C4-2B (cell line): ENCODE measurements around the gene CHST11.

ENCODE experiments used
- H3K27ac ChIP-seq: fragments of 450-650 bp; 2 replicates; pipeline ENCODE4 v1.5.1; 2017
- ZFX ChIP-seq: fragments of 450-650 bp; IDR thresholded peaks from 2 replicates; pipeline ENCODE4 v1.6.1; 2017
- TF ChIP-seq, protein P1 (sequence below): fragments of 450-650 bp; conservative IDR thresholded peaks from 2 replicates; pipeline ENCODE4 v1.5.1; 2017; ENCODE audit warnings: mild to moderate bottlenecking

Gene CHST11

DNA sequence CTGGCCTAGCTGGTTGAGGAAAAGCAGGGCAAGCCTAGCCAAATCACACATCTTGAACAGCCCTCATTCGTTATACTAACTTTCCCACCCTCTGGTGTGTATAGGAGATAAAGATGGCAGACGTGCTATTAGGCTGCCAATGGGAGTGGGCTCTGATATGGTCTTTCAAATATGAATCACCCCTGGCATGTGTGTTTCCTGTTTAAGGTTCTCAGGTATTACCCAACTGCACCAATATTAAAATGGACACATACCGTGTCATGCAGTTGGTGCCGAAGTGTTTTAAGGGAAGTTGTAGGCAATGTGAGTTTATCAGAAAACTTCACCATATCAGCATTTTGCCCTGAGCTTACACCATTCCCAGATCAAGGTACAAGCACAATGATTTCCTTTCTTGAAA lies 33.4 kb downstream of the CHST11 start:
- H3K27ac ChIP-seq = no peak overlapping the region
- TF ChIP-seq, protein P1, sequence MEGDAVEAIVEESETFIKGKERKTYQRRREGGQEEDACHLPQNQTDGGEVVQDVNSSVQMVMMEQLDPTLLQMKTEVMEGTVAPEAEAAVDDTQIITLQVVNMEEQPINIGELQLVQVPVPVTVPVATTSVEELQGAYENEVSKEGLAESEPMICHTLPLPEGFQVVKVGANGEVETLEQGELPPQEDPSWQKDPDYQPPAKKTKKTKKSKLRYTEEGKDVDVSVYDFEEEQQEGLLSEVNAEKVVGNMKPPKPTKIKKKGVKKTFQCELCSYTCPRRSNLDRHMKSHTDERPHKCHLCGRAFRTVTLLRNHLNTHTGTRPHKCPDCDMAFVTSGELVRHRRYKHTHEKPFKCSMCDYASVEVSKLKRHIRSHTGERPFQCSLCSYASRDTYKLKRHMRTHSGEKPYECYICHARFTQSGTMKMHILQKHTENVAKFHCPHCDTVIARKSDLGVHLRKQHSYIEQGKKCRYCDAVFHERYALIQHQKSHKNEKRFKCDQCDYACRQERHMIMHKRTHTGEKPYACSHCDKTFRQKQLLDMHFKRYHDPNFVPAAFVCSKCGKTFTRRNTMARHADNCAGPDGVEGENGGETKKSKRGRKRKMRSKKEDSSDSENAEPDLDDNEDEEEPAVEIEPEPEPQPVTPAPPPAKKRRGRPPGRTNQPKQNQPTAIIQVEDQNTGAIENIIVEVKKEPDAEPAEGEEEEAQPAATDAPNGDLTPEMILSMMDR = no peak
- TF ChIP-seq ZFX = no peak

DNA sequence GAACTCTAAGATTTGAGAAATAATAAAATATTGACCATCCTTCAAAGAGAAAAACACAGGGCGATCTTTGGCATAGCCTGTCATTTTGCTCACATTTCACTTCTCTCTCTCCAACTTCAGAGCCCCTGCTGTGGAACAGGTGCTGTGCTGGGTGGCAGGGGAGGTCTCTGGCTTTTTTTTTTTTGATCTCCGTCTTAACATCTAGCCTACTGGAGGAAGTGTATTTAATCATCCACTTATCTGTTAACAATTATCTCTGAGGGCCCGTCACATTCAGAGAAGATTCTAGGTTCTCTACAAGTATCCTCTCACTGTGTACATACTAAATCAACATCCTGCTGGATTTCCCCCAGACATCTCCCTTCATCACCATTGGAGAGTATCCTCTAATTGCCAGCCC lies 34.1 kb downstream of the CHST11 start:
- no peak overlapping the region for H3K27ac ChIP-seq
- no peak for TF ChIP-seq ZFX
- TF ChIP-seq, protein P1 = no peak

DNA sequence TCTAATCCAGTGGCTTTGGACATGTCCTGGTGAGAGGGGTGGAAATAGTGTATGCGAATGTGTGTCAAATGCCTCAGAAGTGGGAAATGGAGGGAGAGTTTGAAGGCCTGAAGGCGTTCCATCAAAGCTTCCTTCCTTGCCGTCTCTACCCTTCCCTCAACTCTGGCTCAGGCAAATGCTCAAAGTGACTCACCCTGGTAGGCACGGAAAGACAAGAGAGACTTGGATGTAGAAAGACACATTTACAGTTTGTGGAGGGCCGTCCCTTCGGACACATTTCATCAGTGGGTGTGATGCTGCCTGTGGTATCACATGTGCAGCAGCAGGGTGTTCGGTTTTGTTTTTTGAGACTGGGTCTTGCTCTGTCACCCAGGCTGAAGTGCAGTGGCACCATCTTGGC lies 36.7 kb downstream of the CHST11 start:
- no peak overlapping the region for H3K27ac ChIP-seq
- no peak for TF ChIP-seq ZFX
- TF ChIP-seq, protein P1 = no peak

DNA sequence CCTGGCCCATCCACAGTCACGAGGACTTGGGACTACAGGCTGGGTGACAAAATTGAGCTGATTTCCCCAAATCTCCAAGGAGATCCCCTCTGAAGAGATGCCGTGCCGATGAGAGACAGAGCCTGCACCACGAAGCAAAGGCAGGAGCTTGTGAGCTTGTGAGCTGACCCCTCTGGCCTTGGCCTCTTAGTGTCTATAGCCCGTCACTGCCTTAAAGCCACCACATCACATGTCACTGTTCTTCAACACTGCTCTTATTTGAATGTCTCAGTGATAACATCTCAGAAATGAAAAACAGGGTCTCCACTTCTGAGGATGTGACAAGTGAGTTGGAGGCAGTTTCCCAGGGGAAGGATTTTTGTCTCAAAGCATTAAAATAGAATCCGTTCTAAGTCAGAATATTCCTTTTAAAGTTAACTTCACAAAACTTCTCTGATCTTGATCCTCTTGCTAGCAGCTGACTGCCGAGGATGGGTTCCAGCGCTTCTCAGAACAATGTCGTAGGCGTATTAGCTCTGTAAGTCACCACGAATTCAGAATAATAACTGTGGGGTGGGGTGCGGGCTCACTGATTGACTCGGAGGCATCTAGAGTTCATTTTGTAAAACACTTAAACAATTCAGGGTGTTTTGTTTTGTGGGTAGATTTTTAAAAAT lies 37.5 kb downstream of the CHST11 start:
- TF ChIP-seq ZFX = no peak
- TF ChIP-seq, protein P1 = no peak
- H3K27ac ChIP-seq = no peak overlapping the region

DNA sequence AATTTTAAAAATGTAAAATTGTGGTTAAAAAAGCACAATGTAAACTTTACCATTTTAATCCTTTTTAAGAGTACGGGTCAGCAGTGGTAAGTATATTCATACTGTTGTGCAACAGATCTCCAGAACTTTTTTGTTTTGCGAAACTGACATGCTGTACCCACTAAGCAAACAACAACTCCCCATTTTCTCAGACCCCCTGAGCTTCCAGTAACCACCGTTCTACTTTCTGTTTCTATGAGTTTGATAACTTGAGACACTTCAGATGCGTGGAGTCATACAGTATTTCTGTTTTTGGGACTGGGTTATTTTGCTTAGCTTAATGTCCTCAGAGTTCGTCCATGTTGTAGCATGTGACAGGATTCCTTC lies 38.0 kb downstream of the CHST11 start:
- TF ChIP-seq, protein P1 = no peak
- TF ChIP-seq ZFX = no peak
- no peak overlapping the region for H3K27ac ChIP-seq

DNA sequence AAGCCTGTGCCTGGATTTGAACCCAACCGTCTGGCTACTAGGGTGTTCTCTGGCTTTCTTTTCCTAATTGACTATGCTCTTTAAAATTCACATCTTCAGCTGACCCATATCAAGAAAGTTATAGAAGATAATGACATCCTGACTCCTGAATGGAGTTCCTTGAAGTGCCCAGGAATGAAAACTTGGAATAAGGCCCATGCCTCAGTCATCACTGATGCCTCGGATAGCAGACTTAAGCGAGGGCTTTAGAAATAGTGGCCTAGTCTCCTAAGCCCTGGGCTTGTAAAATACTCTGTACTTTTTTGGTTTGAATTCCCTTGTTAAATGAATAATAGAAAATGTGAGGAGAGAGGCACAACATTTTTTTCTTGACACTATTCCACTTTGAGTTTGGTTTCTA lies 39.0 kb downstream of the CHST11 start:
- TF ChIP-seq ZFX = no peak
- TF ChIP-seq, protein P1 = no peak
- H3K27ac ChIP-seq = no peak overlapping the region

DNA sequence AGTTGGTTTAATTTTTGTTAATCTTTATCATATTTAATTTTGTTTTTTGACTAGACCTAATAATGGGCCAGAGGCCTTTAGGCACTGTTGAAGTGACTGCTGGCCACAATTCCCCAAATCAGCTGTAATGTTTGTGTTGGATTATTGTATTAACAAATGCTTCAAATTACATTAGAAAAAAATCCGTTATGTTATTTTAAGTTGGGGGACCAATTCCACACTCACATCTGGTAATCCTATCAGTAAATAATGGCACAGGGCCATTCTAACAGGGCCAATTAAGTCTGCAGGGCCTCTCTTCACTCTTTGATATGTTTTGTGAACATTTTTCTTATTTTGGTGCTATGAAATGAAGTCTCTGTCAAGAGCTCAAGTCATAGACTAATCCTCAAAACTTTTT lies 39.6 kb downstream of the CHST11 start:
- no peak overlapping the region for H3K27ac ChIP-seq
- TF ChIP-seq, protein P1 = no peak
- TF ChIP-seq ZFX = no peak
